ENCODE data around the gene PPP1R1B. TPM values are rescaled to one million over a fixed set of nuclear protein-coding genes. Genes with fewer than 3 reads are reported as not detected.

The PPP1R1B gene
- total and polyA plus RNA-seq, 2 donors (not counting 1 experiment from before 2014, with no cell fraction given): not detected

DNA sequence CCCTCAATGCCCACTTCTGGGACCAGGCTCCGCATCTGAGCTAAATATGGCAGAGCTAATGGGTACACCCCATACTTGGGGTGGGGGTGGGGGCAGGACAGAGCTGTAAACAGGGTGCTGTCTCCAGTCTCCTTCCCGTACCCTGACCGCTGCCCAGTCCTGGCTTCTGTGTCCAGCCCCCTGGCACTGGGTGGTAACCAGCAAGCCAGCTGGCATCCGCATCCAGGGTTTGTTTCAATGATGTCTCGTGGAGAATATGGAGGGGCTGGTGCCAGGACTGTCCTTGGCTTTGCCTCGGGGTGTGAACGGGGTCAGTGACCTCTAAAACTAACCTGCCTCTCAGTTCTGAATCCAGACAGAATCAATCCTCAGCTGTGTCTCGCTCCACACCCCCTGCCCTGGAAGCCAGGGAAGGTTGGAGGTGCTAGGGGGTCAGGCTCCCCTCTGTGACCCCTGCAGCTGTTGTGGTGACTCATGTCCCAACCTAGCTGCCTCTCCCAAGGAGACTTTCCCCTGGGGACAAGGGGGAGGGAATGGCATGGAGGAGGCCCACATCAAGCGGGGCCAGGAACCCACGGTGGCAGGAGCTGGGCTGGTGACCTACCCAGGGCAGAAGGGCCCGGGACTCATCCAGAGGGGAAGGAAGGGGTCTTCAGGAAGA is 40.0 kb downstream of the PPP1R1B start:
- H3K4me3 ChIP-seq (ENCODE audit: control extremely low read depth in 1 of 5, extremely low read depth in 1 of 5, insufficient read depth in 1 of 5, low read depth in 2 of 5, low read length in 4 of 5): no peak overlapping the region
- TF ChIP-seq EZH2 (IDR thresholded peaks at IDR 0.05; ENCODE audit: borderline replicate concordance, insufficient read depth, low read depth, low read length, poor library complexity, severe bottlenecking): no peak
- peaks cover 23% of the 10 kb centered on the region for H3K27me3 Mint-ChIP-seq
- H3K79me2 ChIP-seq (ENCODE audit: control insufficient read depth, insufficient read depth, low read length): peaks cover 5% of the 10 kb centered on the region
- WGBS (ENCODE audit: insufficient coverage): 73% methylated on average over 8 of the region's 11 CpGs
- peak overlapping the region; percentile 67 for H3K4me3 Mint-ChIP-seq
- H3K9me3 ChIP-seq (ENCODE audit: control extremely low read depth in 1 of 3, control insufficient read depth in 2 of 3, insufficient read depth in 1 of 3, low read length in 2 of 3): peaks cover 0 to 2% (median 0%) of the 10 kb centered on the region in 3 donors
- DNase-seq (no peak), ATAC-seq (ENCODE audit: low read depth) (no peak)
- peaks cover 0 to 37% (median 7%) of the 10 kb centered on the region in 4 experiments for H3K27me3 ChIP-seq (replicated peaks in 1 of 4; ENCODE audit: control extremely low read depth in 1 of 4, control insufficient read depth in 3 of 4, insufficient read depth in 4 of 4, low read length in 3 of 4)
- H3K27ac ChIP-seq (ENCODE audit: low read length in 2 of 2): no peak overlapping the region
- CTCF ChIA-PET: interaction anchor here (0.6 to 8.7 kb wide), 10 partner anchors 9 to 292 kb away, joined by 3 to 109 read pairs (median 3); partner anchors contain the start of gene MIEN1
- H3K4me1 ChIP-seq (ENCODE audit: control insufficient read depth in 2 of 2, insufficient read depth in 2 of 2, low read length in 2 of 2): peaks cover 24 to 34% of the 10 kb centered on the region in 2 donors
- intact Hi-C loops (cut with micrococcal nuclease): loop anchor here (5.0 kb wide), 1 partner anchor 201 kb away; the partner anchor contains the start of gene ZPBP2
- no peak overlapping the region for H3K9ac ChIP-seq (ENCODE audit: low read length)
- no peaks in the 10 kb centered on the region for H4K20me1 ChIP-seq (ENCODE audit: control insufficient read depth, insufficient read depth, low read length, poor library complexity, severe bottlenecking)
- H3K4me2 ChIP-seq (replicated peaks; ENCODE audit: low read depth, low read length, poor library complexity, severe bottlenecking): peak overlapping the region; percentile 98
- H3K36me3 ChIP-seq (replicated peaks in 1 of 2; ENCODE audit: control extremely low read depth in 1 of 2, control insufficient read depth in 1 of 2, extremely low read depth in 1 of 2, insufficient read depth in 2 of 2, low read length in 1 of 2): peaks cover 0 to 10% of the 10 kb centered on the region in 2 experiments
- no peaks in the 10 kb centered on the region for H3K9me3 Mint-ChIP-seq (ENCODE audit: insufficient read depth)
- H2AFZ ChIP-seq (ENCODE audit: insufficient read depth, low read depth, low read length, poor library complexity, severe bottlenecking): peak overlapping the region; percentile 85
- peaks cover 19% of the 10 kb centered on the region for H3K4me1 Mint-ChIP-seq
- POLR2A ChIA-PET: interaction anchor here (0.7 to 2.0 kb wide), 3 partner anchors 10 to 278 kb away, joined by 5 to 7 read pairs (median 6); no protein-coding TSS in a partner anchor
- H3K27ac Mint-ChIP-seq: no peak overlapping the region

DNA sequence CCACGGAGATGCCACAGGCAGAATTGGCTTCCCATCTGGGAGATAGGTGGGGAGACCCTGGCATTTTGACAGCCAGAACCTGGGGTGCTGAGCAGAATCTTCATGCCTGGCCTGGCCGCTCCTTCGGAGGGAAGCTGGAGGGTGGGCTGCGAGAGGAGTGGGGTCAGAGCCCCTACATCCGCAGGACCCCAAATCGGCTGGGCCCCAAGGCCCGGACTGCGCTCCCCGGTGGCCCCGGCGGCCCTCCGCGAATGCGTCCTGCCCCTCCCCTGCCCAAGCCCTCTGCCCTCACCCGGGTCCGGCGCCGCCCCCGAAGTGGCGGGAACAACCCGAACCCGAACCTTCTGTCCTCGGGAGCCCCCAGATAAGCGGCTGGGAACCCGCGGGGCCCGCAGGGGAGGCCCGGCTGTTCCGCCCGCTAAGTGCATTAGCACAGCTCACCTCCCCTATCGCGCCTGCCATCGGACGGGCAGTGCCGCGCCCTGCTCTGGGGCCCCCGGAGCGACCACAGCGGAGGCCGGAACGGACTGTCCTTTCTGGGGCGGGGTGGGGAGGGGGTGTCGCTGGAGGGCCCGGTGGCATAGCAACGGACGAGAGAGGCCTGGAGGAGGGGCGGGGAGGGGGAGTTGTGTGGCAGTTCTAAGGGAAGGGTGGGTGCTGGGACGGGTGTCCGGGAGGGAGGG is 40.7 kb downstream of the PPP1R1B start:
- Histone ChIP-seq H3K4me2 (replicated peaks; ENCODE audit: low read depth, low read length, poor library complexity, severe bottlenecking) (peak overlapping the region; percentile 98), H4K20me1 (ENCODE audit: control insufficient read depth, insufficient read depth, low read length, poor library complexity, severe bottlenecking) (no peaks in the 10 kb centered on the region), H3K9me3 (ENCODE audit: control extremely low read depth in 1 of 3, control insufficient read depth in 2 of 3, insufficient read depth in 1 of 3, low read length in 2 of 3) (peaks cover 0 to 2% (median 0%) of the 10 kb centered on the region in 3 donors), H3K27ac (ENCODE audit: low read length in 2 of 2) (no peak overlapping the region), H3K36me3 (replicated peaks in 1 of 2; ENCODE audit: control extremely low read depth in 1 of 2, control insufficient read depth in 1 of 2, extremely low read depth in 1 of 2, insufficient read depth in 2 of 2, low read length in 1 of 2) (peaks cover 0 to 4% of the 10 kb centered on the region in 2 experiments), H3K4me3 (ENCODE audit: control extremely low read depth in 1 of 5, extremely low read depth in 1 of 5, insufficient read depth in 1 of 5, low read depth in 2 of 5, low read length in 4 of 5) (peak overlapping the region in 4 of 5 experiments; percentile 19 to 62 (median 53)), H3K27me3 (replicated peaks in 1 of 4; ENCODE audit: control extremely low read depth in 1 of 4, control insufficient read depth in 3 of 4, insufficient read depth in 4 of 4, low read length in 3 of 4) (peaks cover 0 to 37% (median 7%) of the 10 kb centered on the region in 4 experiments), H2AFZ (ENCODE audit: insufficient read depth, low read depth, low read length, poor library complexity, severe bottlenecking) (peak overlapping the region; percentile 85), H3K9ac (ENCODE audit: low read length) (peak overlapping the region; percentile 67), H3K79me2 (ENCODE audit: control insufficient read depth, insufficient read depth, low read length) (peaks cover 3% of the 10 kb centered on the region), H3K4me1 (ENCODE audit: control insufficient read depth in 2 of 2, insufficient read depth in 2 of 2, low read length in 2 of 2) (peaks cover 26 to 34% of the 10 kb centered on the region in 2 donors)
- 9% methylated on average over 43 of the region's 49 CpGs for WGBS (ENCODE audit: insufficient coverage)
- Mint-ChIP-seq H3K4me1 (peaks cover 23% of the 10 kb centered on the region), H3K27me3 (peaks cover 23% of the 10 kb centered on the region), H3K27ac (no peak overlapping the region), H3K4me3 (peak overlapping the region; percentile 75), H3K9me3 (ENCODE audit: insufficient read depth) (no peaks in the 10 kb centered on the region)
- ChIA-PET POLR2A (interaction anchor here (0.6 to 2.0 kb wide), 5 partner anchors 11 to 277 kb away, joined by 3 to 7 read pairs (median 5); no protein-coding TSS in a partner anchor), CTCF (interaction anchor here (0.9 to 8.7 kb wide), 9 partner anchors 9 to 291 kb away, joined by 3 to 109 read pairs (median 5); no protein-coding TSS in a partner anchor)
- no peak for TF ChIP-seq EZH2 (IDR thresholded peaks at IDR 0.05; ENCODE audit: borderline replicate concordance, insufficient read depth, low read depth, low read length, poor library complexity, severe bottlenecking)
- TF ChIP-seq, protein P1, sequence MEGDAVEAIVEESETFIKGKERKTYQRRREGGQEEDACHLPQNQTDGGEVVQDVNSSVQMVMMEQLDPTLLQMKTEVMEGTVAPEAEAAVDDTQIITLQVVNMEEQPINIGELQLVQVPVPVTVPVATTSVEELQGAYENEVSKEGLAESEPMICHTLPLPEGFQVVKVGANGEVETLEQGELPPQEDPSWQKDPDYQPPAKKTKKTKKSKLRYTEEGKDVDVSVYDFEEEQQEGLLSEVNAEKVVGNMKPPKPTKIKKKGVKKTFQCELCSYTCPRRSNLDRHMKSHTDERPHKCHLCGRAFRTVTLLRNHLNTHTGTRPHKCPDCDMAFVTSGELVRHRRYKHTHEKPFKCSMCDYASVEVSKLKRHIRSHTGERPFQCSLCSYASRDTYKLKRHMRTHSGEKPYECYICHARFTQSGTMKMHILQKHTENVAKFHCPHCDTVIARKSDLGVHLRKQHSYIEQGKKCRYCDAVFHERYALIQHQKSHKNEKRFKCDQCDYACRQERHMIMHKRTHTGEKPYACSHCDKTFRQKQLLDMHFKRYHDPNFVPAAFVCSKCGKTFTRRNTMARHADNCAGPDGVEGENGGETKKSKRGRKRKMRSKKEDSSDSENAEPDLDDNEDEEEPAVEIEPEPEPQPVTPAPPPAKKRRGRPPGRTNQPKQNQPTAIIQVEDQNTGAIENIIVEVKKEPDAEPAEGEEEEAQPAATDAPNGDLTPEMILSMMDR (IDR thresholded peaks at IDR 0.05): no peak
- DNase-seq (peak; percentile 52), ATAC-seq (ENCODE audit: low read depth) (peak; percentile 24)
- intact Hi-C loops (cut with micrococcal nuclease): loop anchor here (5.0 kb wide), 1 partner anchor 200 kb away; the partner anchor contains the start of gene ZPBP2

All from B cell (primary cell).